ENCODE data around the gene GADD45GIP1.

Gene GADD45GIP1

DNA sequence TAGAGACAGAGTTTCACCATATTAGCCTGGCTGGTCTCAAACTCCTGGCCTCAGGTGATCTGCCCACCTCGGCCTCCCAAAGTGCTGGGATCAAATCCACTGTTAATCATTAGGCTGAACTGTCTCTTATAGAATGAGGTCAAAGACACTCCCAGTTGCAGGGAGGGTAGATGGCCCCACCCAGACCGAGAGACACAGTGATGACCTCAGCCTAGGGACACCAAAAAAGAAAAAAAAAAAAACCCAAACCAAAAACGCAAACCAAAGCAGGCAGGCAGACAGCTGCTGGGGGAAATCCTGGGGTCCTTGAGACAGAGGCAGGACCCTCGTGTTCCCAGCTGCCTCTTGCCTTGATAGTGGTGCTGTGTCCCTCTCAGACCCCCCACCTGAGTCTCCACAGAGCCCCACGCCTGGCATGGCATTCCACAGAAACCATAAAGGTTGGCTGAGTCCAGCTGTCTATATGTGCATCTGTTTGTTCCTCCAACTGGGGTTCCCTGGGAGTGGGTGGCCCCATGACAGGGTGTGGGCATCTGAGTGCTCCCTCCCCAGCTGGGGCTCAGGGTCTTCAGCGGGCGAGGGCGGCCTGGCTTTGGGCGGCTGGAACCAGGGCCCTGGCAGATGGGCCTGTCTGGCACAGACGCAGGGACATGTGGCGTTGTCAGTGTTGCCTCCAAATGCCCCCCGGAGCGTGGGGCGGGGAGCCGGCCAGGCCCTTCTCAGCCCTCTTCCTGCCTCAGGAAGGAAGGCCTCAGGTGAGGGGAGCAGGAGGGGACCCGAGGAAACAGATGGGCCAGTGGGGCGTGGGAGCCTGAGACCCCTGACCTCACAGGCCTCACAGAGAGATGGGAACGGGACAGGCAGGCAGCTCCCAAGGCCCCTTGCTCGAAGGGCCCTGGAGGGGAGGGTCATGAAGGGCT, 17.5 kb upstream of the GADD45GIP1 start:
- no peaks in the 10 kb centered on the region for H3K27me3 ChIP-seq (ENCODE audit: control insufficient read depth, insufficient read depth, low read length)
- H3K4me3 ChIP-seq (ENCODE audit: low read depth, low read length) = no peak overlapping the region
- no peaks in the 10 kb centered on the region for H3K36me3 ChIP-seq (ENCODE audit: control insufficient read depth, insufficient read depth, low read length)
- H3K4me1 ChIP-seq = peaks cover 4% of the 10 kb centered on the region
- H3K4me2 ChIP-seq (ENCODE audit: low read length) = no peak overlapping the region
- H2AFZ ChIP-seq = no peak overlapping the region
- no peak overlapping the region for H3K27ac ChIP-seq
- H3K9me3 ChIP-seq (ENCODE audit: control insufficient read depth, low read length) = no peaks in the 10 kb centered on the region
- H3K9ac ChIP-seq = no peak overlapping the region
- TF ChIP-seq, protein P1, sequence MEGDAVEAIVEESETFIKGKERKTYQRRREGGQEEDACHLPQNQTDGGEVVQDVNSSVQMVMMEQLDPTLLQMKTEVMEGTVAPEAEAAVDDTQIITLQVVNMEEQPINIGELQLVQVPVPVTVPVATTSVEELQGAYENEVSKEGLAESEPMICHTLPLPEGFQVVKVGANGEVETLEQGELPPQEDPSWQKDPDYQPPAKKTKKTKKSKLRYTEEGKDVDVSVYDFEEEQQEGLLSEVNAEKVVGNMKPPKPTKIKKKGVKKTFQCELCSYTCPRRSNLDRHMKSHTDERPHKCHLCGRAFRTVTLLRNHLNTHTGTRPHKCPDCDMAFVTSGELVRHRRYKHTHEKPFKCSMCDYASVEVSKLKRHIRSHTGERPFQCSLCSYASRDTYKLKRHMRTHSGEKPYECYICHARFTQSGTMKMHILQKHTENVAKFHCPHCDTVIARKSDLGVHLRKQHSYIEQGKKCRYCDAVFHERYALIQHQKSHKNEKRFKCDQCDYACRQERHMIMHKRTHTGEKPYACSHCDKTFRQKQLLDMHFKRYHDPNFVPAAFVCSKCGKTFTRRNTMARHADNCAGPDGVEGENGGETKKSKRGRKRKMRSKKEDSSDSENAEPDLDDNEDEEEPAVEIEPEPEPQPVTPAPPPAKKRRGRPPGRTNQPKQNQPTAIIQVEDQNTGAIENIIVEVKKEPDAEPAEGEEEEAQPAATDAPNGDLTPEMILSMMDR (IDR thresholded peaks at IDR 0.05) = no peak
- H3K79me2 ChIP-seq = no peaks in the 10 kb centered on the region

- no peak overlapping the region for H3K4me2 ChIP-seq (ENCODE audit: low read length)
- H3K4me3 ChIP-seq (ENCODE audit: low read depth, low read length) = no peak overlapping the region
- no peaks in the 10 kb centered on the region for H3K79me2 ChIP-seq
- H3K27ac ChIP-seq = no peak overlapping the region
- no peaks in the 10 kb centered on the region for H3K27me3 ChIP-seq (ENCODE audit: control insufficient read depth, insufficient read depth, low read length)
- H3K4me1 ChIP-seq = peaks cover 5% of the 10 kb centered on the region
- no peaks in the 10 kb centered on the region for H3K9me3 ChIP-seq (ENCODE audit: control insufficient read depth, low read length)
- no peaks in the 10 kb centered on the region for H3K36me3 ChIP-seq (ENCODE audit: control insufficient read depth, insufficient read depth, low read length)
- H3K9ac ChIP-seq = no peak overlapping the region
- no peak overlapping the region for H2AFZ ChIP-seq
- TF ChIP-seq, protein P1 (IDR thresholded peaks at IDR 0.05) = no peak
Measured at GRCh38 chr19:12973236-12973635, 16.2 kb upstream of the GADD45GIP1 start.

GRCh38 chr19:12970070-12970820, 13.2 kb upstream of the GADD45GIP1 start:
- no peak overlapping the region for H3K27ac ChIP-seq
- no peaks in the 10 kb centered on the region for H3K79me2 ChIP-seq
- H3K4me2 ChIP-seq (ENCODE audit: low read length) = no peak overlapping the region
- H3K4me3 ChIP-seq (ENCODE audit: low read depth, low read length) = no peak overlapping the region
- no peak overlapping the region for H2AFZ ChIP-seq
- H3K9ac ChIP-seq = no peak overlapping the region
- H3K27me3 ChIP-seq (ENCODE audit: control insufficient read depth, insufficient read depth, low read length) = no peaks in the 10 kb centered on the region
- TF ChIP-seq, protein P1 (IDR thresholded peaks at IDR 0.05) = no peak
- peaks cover 5% of the 10 kb centered on the region for H3K4me1 ChIP-seq
- no peaks in the 10 kb centered on the region for H3K36me3 ChIP-seq (ENCODE audit: control insufficient read depth, insufficient read depth, low read length)
- no peaks in the 10 kb centered on the region for H3K9me3 ChIP-seq (ENCODE audit: control insufficient read depth, low read length)

DNA sequence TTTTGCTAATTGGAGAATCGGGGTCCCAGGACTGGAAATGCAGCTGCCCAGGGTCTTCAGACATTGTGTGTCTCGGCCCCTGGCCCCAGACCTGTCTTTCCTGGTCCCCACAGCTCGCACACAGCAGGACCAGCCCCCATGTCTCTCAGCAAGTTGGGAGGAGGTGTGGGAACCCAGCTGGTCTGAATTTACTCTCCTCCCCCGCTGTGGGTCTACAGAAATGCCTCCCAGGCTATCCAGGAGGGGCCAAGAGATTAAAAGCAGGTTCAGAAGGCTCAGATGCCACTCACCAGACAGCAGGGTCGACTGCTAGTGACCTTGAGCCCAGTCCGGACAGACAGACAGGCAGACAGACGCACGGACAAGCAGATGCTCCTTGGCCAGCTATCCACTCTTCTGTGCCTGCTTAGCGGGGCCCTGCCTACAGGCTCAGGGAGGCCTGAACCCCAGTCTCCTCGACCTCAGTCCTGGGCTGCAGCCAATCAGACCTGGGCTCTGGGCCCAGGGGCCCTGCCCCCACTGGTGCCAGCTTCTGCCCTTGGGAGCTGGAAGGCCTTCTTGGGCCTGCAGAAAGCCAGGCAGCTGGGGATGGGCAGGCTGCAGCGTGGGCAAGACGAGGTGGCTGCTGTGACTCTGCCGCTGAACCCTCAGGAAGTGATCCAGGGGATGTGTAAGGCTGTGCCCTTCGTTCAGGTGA, 12.4 kb upstream of the GADD45GIP1 start, which contains the start of gene DAND5:
Gene DAND5 (plus strand): TSS at position 285 of the 697 bp plus-strand sequence. CDS start 85 bp downstream, at position 370.
- H3K27ac ChIP-seq = no peak within 1 kb of the TSS
- TF ChIP-seq, protein P1 (IDR thresholded peaks at IDR 0.05) = no peak
- peak within 1 kb of the TSS; percentile 68 for H2AFZ ChIP-seq
- H3K27me3 ChIP-seq (ENCODE audit: control insufficient read depth, insufficient read depth, low read length) = no peaks in the 10 kb centered on the region
- peaks cover 5% of the 10 kb centered on the region for H3K4me1 ChIP-seq
- no peak within 1 kb of the TSS for H3K4me3 ChIP-seq (ENCODE audit: low read depth, low read length)
- H3K9me3 ChIP-seq (ENCODE audit: control insufficient read depth, low read length) = no peaks in the 10 kb centered on the region
- H3K9ac ChIP-seq = no peak within 1 kb of the TSS
- no peaks in the 10 kb centered on the region for H3K79me2 ChIP-seq
- H3K4me2 ChIP-seq (ENCODE audit: low read length) = peak within 1 kb of the TSS; percentile 9
- H3K36me3 ChIP-seq (ENCODE audit: control insufficient read depth, insufficient read depth, low read length) = no peaks in the 10 kb centered on the region

All from parathyroid adenoma (tissue), 2 donors.